Peyer's patch (tissue), 4 donors: ENCODE data around the gene SS18L1. TPM values are rescaled to one million over a fixed set of nuclear protein-coding genes. Genes with fewer than 3 reads are reported as not detected.

Experiments
- DNase-seq, 3 donors: peaks; one replicate each; pipeline ENCODE4 v3.0.0-alpha.2; 2017 to 2019
- H3K27ac ChIP-seq, 4 donors: fragments of 200-600 bp; sonication (generic); one replicate each; pipeline ENCODE4 v1.5.1; 2016 to 2019
- H3K27me3 ChIP-seq, 2 donors: fragments of 200-600 bp; sonication (generic); one replicate each; pipeline ENCODE4 v1.5.1; 2019
- H3K36me3 ChIP-seq, 3 donors: fragments of 200-600 bp; sonication (generic); one replicate each; pipeline ENCODE4 v1.5.1; 2016 to 2019
- H3K4me1 ChIP-seq, 4 donors: fragments of 200-600 bp; sonication (generic); one replicate each; pipeline ENCODE4 v1.5.1; 2016 to 2019
- H3K4me3 ChIP-seq, 4 donors: fragments of 200-600 bp; sonication (generic); 1 replicate in 3 of 4; 2 replicates in 1 of 4; pipeline ENCODE4 v1.5.1; 2016 to 2019; ENCODE audit warnings: mild to moderate bottlenecking in 1 of 4
- H3K9me3 ChIP-seq, 4 donors: fragments of 200-600 bp; sonication (generic); one replicate each; pipeline ENCODE4 v1.5.1; 2016 to 2019; ENCODE audit warnings: mild to moderate bottlenecking in 1 of 4
- POLR2A ChIP-seq, 2 donors: fragments of 450-650 bp; IDR thresholded peaks; one replicate each; pipeline ENCODE4 v1.5.1; 2017; ENCODE audit warnings: antibody characterized with exemption in 2 of 2, mild to moderate bottlenecking in 2 of 2, moderate library complexity in 2 of 2
- total RNA-seq, 4 donors: library from RNA; depleted of rRNA; stranded (reverse); fragments of >200 nt; gene quantifications; one replicate each; pipeline ENCODE4 v1.1.0, GENCODE V29; 2016

The SS18L1 gene
- total RNA-seq, 4 donors from 2014 or later = 14.9 to 27.2 (median 24.5) TPM

GRCh38 chr20:62231292-62231691, 87.7 kb downstream of the SS18L1 start:
- H3K27me3 ChIP-seq = no peaks in the 10 kb centered on the region
- H3K4me1 ChIP-seq = no peaks in the 10 kb centered on the region
- H3K27ac ChIP-seq = no peak overlapping the region
- H3K4me3 ChIP-seq = no peak overlapping the region
- DNase-seq = no peak
- H3K36me3 ChIP-seq = no peaks in the 10 kb centered on the region
- no peaks in the 10 kb centered on the region for H3K9me3 ChIP-seq
- no peak for TF ChIP-seq POLR2A (IDR thresholded peaks at IDR 0.05)

Other genes with a start within 250 kb of the SS18L1 start
- gene TAF4, start 77.9 kb upstream of the SS18L1 start, total RNA-seq = 10 to 100 TPM; 18.9 to 93.5 (median 31.0) TPM
- gene LSM14B, start 21.3 kb upstream of the SS18L1 start, total RNA-seq = 10 to 100 TPM; 27.1 to 35.5 (median 33.3) TPM
- 100 to 1,000 TPM; 181 to 264 (median 228) TPM for gene PSMA7, start 375 bp upstream of the SS18L1 start, total RNA-seq
- gene MTG2, start 39.3 kb downstream of the SS18L1 start, total RNA-seq = 10 to 100 TPM; 23.1 to 62.2 (median 31.6) TPM
- gene HRH3, start 76.5 kb downstream of the SS18L1 start, total RNA-seq = under 1 TPM in 1 of 4 donors, not detected in 3; 0.27 TPM
- 10 to 100 TPM; 52.8 to 86.7 (median 64.2) TPM for gene OSBPL2, start 94.8 kb downstream of the SS18L1 start, total RNA-seq
- 100 to 1,000 TPM in 2 of 4 donors, 10 to 100 TPM in 2; 90.8 to 136 (median 99.7) TPM for gene ADRM1, start 159.2 kb downstream of the SS18L1 start, total RNA-seq
- 100 to 1,000 TPM in 2 of 4 donors, 10 to 100 TPM in 2; 31.2 to 328 (median 87.3) TPM for gene LAMA5, start 223.5 kb downstream of the SS18L1 start, total RNA-seq
- 100 to 1,000 TPM; 507 to 769 (median 622) TPM for gene RPS21, start 243.3 kb downstream of the SS18L1 start, total RNA-seq